ENCODE results near the gene TES. TPM values are rescaled to one million over a fixed set of nuclear protein-coding genes. Genes with fewer than 3 reads are reported as not detected.

The TES gene
- 10 to 100 TPM; 17.1 to 29.8 TPM for total RNA-seq

DNA sequence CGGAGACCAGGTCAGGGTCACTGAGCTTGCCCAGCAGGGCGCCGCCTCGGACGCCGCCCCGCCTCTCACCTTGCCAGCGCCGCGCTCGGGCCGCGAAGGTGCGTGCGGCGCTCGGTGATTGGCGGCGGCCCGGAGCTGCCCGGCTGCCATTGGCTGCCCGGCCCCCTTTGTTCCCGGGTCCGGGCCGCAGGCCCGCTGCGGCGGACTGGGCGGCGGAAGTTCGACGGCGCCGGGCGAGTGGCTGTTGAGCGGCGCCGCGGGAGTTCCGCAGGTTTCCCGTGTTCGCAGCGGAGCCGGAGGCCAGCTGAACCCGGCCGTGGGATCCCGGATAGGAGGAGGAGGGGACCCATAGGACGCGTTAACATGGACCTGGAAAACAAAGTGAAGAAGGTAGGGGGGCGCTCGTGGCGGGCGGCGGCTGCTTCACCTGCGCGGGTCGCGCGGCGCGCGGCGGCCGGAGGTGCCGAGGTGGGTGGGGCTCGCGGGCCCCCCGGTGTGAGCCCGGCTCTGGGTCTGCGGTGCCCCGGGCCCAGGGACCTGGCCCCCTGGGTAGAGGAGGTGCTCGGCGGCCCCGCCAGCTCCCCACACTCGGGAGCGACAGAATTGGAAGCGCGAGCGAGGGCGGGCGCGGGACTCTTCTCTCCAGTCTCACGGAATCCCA, at the start of gene TES:
Gene TES (plus strand): TSS at position 195 of the 661 bp plus-strand sequence. CDS start 169 bp downstream, at position 364.
- 0 to 2% methylated on average over 56 to 81 of the region's 83 CpGs for WGBS, 2 donors
- TF ChIP-seq, protein P1, sequence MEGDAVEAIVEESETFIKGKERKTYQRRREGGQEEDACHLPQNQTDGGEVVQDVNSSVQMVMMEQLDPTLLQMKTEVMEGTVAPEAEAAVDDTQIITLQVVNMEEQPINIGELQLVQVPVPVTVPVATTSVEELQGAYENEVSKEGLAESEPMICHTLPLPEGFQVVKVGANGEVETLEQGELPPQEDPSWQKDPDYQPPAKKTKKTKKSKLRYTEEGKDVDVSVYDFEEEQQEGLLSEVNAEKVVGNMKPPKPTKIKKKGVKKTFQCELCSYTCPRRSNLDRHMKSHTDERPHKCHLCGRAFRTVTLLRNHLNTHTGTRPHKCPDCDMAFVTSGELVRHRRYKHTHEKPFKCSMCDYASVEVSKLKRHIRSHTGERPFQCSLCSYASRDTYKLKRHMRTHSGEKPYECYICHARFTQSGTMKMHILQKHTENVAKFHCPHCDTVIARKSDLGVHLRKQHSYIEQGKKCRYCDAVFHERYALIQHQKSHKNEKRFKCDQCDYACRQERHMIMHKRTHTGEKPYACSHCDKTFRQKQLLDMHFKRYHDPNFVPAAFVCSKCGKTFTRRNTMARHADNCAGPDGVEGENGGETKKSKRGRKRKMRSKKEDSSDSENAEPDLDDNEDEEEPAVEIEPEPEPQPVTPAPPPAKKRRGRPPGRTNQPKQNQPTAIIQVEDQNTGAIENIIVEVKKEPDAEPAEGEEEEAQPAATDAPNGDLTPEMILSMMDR (IDR thresholded peaks at IDR 0.05) = peak in 1 of 7 experiments; percentile 5
- TF ChIP-seq POLR2A (IDR thresholded peaks at IDR 0.05) = peak; percentile 88 to 96 (median 89)
- peak within 1 kb of the TSS; percentile 26 to 77 for H3K4me3 ChIP-seq
- intact Hi-C loops (cut with DNase I) = no loop called here
- H3K9me3 ChIP-seq = no peaks in the 10 kb centered on the region
- peak within 1 kb of the TSS; percentile 87 to 95 (median 93) for H3K27ac ChIP-seq
- ATAC-seq (peak; percentile 91), DNase-seq (peak; percentile 80 to 89 (median 84))
- peaks cover 19% of the 10 kb centered on the region for H3K4me1 ChIP-seq
- H3K36me3 ChIP-seq (replicated peaks in 1 of 2; ENCODE audit: insufficient read depth in 1 of 2, low read depth in 2 of 2) = no peaks in the 10 kb centered on the region
- H3K27me3 ChIP-seq = no peaks in the 10 kb centered on the region

- H3K4me3 ChIP-seq = no peak overlapping the region
- no peaks in the 10 kb centered on the region for H3K27me3 ChIP-seq
- no peak for ATAC-seq
- intact Hi-C loops (cut with DNase I) = loop anchor here (10.0 kb wide), 1 partner anchor 423 kb away; no protein-coding TSS in a partner anchor
- peaks cover 4% of the 10 kb centered on the region for H3K4me1 ChIP-seq
- no peaks in the 10 kb centered on the region for H3K9me3 ChIP-seq
- no peak overlapping the region for H3K27ac ChIP-seq
- no peak for DNase-seq
- TF ChIP-seq, protein P1 (IDR thresholded peaks at IDR 0.05) = no peak
- TF ChIP-seq POLR2A (IDR thresholded peaks at IDR 0.05) = no peak
- H3K36me3 ChIP-seq (replicated peaks in 1 of 2; ENCODE audit: insufficient read depth in 1 of 2, low read depth in 2 of 2) = no peaks in the 10 kb centered on the region
Measured at GRCh38 chr7:116161728-116162127, 48.6 kb upstream of the TES start.

DNA sequence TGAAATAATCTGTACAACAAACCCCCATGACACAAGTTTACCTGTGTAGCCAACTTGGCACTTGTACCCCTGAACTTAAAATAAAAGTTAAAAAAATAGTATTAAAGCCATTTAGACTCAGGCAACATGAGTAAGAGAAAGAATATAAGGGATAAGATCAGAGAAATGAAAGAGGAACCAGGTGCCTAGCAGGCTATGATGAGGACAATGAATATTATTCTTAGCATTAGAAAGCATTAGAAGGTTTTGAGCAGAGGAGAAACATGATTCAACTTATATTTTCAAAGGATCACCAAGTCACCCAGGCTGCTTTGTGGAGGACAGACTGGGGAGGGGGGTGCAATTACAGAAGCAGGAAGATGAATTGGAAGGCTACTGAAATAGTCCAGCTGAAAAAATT, 48.1 kb upstream of the TES start:
- ATAC-seq = no peak
- H3K27me3 ChIP-seq = no peaks in the 10 kb centered on the region
- no peaks in the 10 kb centered on the region for H3K36me3 ChIP-seq (replicated peaks in 1 of 2; ENCODE audit: insufficient read depth in 1 of 2, low read depth in 2 of 2)
- no peaks in the 10 kb centered on the region for H3K9me3 ChIP-seq
- no peak overlapping the region for H3K27ac ChIP-seq
- H3K4me1 ChIP-seq = peaks cover 4% of the 10 kb centered on the region
- intact Hi-C loops (cut with DNase I) = loop anchor here (10.0 kb wide), 1 partner anchor 423 kb away; no protein-coding TSS in a partner anchor
- DNase-seq = no peak
- TF ChIP-seq POLR2A (IDR thresholded peaks at IDR 0.05) = no peak
- TF ChIP-seq, protein P1 (IDR thresholded peaks at IDR 0.05) = no peak
- no peak overlapping the region for H3K4me3 ChIP-seq

DNA sequence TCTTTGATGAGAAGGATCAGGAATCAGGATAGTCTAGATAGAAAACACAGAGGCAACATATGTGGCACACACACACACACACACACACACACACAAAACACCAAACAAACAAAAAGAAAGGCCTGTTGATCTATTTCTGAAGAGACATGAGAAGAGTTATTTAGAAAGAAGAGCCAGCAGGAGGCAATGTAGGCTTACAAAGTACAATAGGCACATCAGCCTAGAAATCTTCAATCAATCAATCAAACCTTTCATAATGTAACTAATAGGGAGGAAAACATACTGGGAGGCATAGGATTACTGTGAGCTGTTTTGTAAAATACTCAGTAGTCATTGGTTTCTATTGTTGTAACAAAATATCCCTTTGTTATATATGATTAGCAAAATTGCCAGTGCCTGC, 47.3 kb upstream of the TES start:
- intact Hi-C loops (cut with DNase I) = loop anchor here (10.0 kb wide), 1 partner anchor 422 kb away; no protein-coding TSS in a partner anchor
- peaks cover 4% of the 10 kb centered on the region for H3K4me1 ChIP-seq
- no peak for DNase-seq
- H3K27me3 ChIP-seq = no peaks in the 10 kb centered on the region
- ATAC-seq = no peak
- no peak overlapping the region for H3K4me3 ChIP-seq
- no peaks in the 10 kb centered on the region for H3K9me3 ChIP-seq
- no peaks in the 10 kb centered on the region for H3K36me3 ChIP-seq (replicated peaks in 1 of 2; ENCODE audit: insufficient read depth in 1 of 2, low read depth in 2 of 2)
- no peak overlapping the region for H3K27ac ChIP-seq
- TF ChIP-seq, protein P1 (IDR thresholded peaks at IDR 0.05) = no peak
- TF ChIP-seq POLR2A (IDR thresholded peaks at IDR 0.05) = no peak

Data from body of pancreas (tissue), 4 donors.